K562 (cell line): ENCODE data around the gene SLC28A1. TPM values are rescaled to one million over a fixed set of nuclear protein-coding genes. Genes with fewer than 3 reads are reported as not detected.

Source experiments
- NEUROD1 ChIP-seq: fragments of 150-350 bp; IDR thresholded peaks from 2 replicates; pipeline ENCODE4 v1.6.1; 2014; ENCODE audit warnings: borderline replicate concordance, low read length, low read depth; ENCODE audit not compliant: partially characterized antibody
- RAD21 ChIP-seq, 2 experiments: fragments of 250-450 bp in 1 of 2; fragments of 450-650 bp in 1 of 2; sonication (Bioruptor Pico) in 1 of 2; formaldehyde crosslinking in 1 of 2; IDR thresholded peaks in 1 of 2; conservative IDR thresholded peaks in 1 of 2; 2 replicates each; pipeline versions ENCODE4 v1.4.0 to v1.8.0; 2020 to 2022; ENCODE audit warnings: mild to moderate bottlenecking in 2 of 2, moderate library complexity in 1 of 2
- SAFB2 ChIP-seq: fragments of 200-400 bp; formaldehyde crosslinking; IDR thresholded peaks from 2 replicates; pipeline ENCODE4 v1.6.1; 2018; ENCODE audit warnings: borderline replicate concordance, low read length, low read depth, moderate library complexity; ENCODE audit not compliant: severe bottlenecking
- SMC3 ChIP-seq: conservative IDR thresholded peaks from 2 replicates; pipeline ENCODE4 v1.6.1; 2011; ENCODE audit warnings: low read depth, low read length, improper control_type of control experiment; ENCODE audit not compliant: insufficient read depth
- TAF15 ChIP-seq: fragments of 200-400 bp; formaldehyde crosslinking; IDR thresholded peaks from 2 replicates; pipeline ENCODE4 v1.6.1; 2017; ENCODE audit warnings: mild to moderate bottlenecking, low read depth, low read length, moderate library complexity
- UBTF ChIP-seq, 2 experiments: IDR thresholded peaks; 2 replicates each; pipeline ENCODE4 v1.6.1; 2012; ENCODE audit warnings: improper control_type of control experiment in 2 of 2, low read depth in 2 of 2, low read length in 2 of 2, borderline replicate concordance in 1 of 2
- XRCC4 ChIP-seq: IDR thresholded peaks from one replicate; pipeline ENCODE4 v1.6.1; 2011; ENCODE audit not compliant: insufficient read depth, insufficient read length; ENCODE audit errors: extremely low read depth
- polyA plus RNA-seq, 8 experiments: library from polyadenylated mRNA; depleted of rRNA in 4 of 8; stranded (reverse) in 5 of 8; unstranded in 3 of 8; fragments of >200 nt; fragmentation: Nextera tagmentation in 2 of 8; fragmentation: Illumina TruSeq in 1 of 8; extraction: Ambion mirVana in 2 of 8; extraction: Trizol in 1 of 8; gene quantifications; 2 replicates each; pipeline versions ENCODE4 v1.2.1 to v1.2.3, GENCODE V29; 2011 to 2014; ENCODE audit warnings: inconsistent platforms in 1 of 8, missing spikeins in 1 of 8
- total RNA-seq, 7 experiments: library from RNA; depleted of rRNA in 6 of 7; stranded (reverse); fragments of >200 nt in 6 of 7; fragmentation: Illumina TruSeq in 2 of 7; extraction: Trizol in 2 of 7; gene quantifications; 2 replicates each; pipeline versions ENCODE4 v1.2.1 to v1.2.3, GENCODE V29; 2011 to 2021; ENCODE audit warnings: low replicate concordance in 1 of 7
- TF ChIP-seq, protein P1 (sequence below): fragments of 450-650 bp; formaldehyde crosslinking; IDR thresholded peaks from 2 replicates; pipeline ENCODE4 v1.4.0; 2020; ENCODE audit warnings: mild to moderate bottlenecking, mixed read lengths

SLC28A1 gene
- total and polyA plus RNA-seq, 9 of the 15 experiments (the other 6 are each of a cell fraction or from before 2014, with no cell fraction given), result 0.04 TPM; not detected in 8

DNA sequence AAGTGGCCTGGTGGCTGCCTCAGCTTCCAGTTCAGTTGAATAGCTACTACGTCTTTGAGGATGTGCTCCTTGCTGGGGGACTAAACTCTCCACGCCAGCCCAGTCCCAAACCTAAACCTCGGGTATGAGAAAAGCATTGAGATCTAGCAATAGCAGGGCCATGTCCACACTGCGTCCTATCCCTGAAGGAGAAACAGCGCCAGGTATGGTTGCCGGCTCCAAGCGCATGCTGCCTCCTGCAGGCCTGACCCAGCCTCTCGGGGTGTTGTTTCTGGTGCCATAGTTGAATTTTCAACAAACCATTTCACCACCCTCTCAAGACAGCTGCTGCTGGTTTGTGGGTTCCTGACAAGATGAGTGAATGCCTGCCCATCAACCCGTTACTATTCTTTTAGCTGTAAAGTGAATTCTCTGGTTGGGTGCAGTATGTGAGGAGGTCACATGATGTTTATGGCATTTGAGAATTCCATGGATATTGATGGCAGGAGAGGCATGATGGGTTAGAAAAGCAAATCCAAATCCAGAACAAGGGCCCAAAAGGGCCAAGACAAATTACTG is 13.0 kb upstream of the SLC28A1 start (continued):
- TF ChIP-seq, protein P1, sequence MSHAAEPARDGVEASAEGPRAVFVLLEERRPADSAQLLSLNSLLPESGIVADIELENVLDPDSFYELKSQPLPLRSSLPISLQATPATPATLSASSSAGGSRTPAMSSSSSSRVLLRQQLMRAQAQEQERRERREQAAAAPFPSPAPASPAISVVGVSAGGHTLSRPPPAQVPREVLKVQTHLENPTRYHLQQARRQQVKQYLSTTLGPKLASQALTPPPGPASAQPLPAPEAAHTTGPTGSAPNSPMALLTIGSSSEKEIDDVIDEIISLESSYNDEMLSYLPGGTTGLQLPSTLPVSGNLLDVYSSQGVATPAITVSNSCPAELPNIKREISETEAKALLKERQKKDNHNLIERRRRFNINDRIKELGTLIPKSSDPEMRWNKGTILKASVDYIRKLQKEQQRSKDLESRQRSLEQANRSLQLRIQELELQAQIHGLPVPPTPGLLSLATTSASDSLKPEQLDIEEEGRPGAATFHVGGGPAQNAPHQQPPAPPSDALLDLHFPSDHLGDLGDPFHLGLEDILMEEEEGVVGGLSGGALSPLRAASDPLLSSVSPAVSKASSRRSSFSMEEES (CRISPR knock-in tag), result peak; percentile 47; the same call in 1 of the 2 replicates
- no peak for TF ChIP-seq UBTF (IDR thresholded peaks at IDR 0.05; ENCODE audit: borderline replicate concordance in 1 of 2, low read depth in 2 of 2, low read length in 2 of 2)
- TF ChIP-seq TAF15, result no peak
- no peak for TF ChIP-seq NEUROD1
- peak; percentile 34 to 65 for TF ChIP-seq RAD21 (CRISPR knock-in tag; conservative IDR thresholded peaks at IDR 0.05 in 1 of 2, IDR thresholded peaks at IDR 0.05 in 1 of 2)
- no peak for TF ChIP-seq XRCC4
- TF ChIP-seq SMC3, result peak; percentile 23; the same call in 1 of the 2 replicates
- TF ChIP-seq SAFB2, result no peak
